Muscle of arm (tissue), 14 donors: ENCODE measurements around the gene SLC16A6. TPM values are rescaled to one million over a fixed set of nuclear protein-coding genes. Genes with fewer than 3 reads are reported as not detected.
"Not testable (repeated sequence)": the region's sequence is repeated elsewhere in the genome, so short reads cannot be mapped to it uniquely, and the experiment has no call there.

ENCODE experiments used
- DNase-seq: peaks from one replicate; pipeline ENCODE4 v3.0.0-alpha.2; 2013
- long read RNA-seq, 11 donors: transcript quantifications; one replicate each; lab custom pipeline, GENCODE V29; 2026
- polyA plus RNA-seq, 12 donors: library from polyadenylated mRNA; unstranded; fragments of 120-200 nt; gene quantifications; one replicate each; pipeline ENCODE4 v1.2.1, GENCODE V29; 2013; ENCODE audit not compliant: insufficient read length in 12 of 12

SLC16A6 gene, protein sequence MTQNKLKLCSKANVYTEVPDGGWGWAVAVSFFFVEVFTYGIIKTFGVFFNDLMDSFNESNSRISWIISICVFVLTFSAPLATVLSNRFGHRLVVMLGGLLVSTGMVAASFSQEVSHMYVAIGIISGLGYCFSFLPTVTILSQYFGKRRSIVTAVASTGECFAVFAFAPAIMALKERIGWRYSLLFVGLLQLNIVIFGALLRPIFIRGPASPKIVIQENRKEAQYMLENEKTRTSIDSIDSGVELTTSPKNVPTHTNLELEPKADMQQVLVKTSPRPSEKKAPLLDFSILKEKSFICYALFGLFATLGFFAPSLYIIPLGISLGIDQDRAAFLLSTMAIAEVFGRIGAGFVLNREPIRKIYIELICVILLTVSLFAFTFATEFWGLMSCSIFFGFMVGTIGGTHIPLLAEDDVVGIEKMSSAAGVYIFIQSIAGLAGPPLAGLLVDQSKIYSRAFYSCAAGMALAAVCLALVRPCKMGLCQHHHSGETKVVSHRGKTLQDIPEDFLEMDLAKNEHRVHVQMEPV
- 1 to 10 TPM in 3 of 12 donors, under 1 TPM in 7, not detected in 2; 0.41 to 1.5 (median 0.62) TPM for polyA plus RNA-seq
- long read RNA-seq, donor 1 = 0 reads
- long read RNA-seq, donor 2 = 0 reads
- long read RNA-seq, donor 3 = 0 reads
- long read RNA-seq, donor 4 = 0 reads
- long read RNA-seq, donor 5 = 0 reads
- long read RNA-seq, donor 6 = 0 reads
- long read RNA-seq, donor 7 = 0 reads
- long read RNA-seq, donor 8 = 0 reads
- long read RNA-seq, donor 9 = 0 reads
- long read RNA-seq, donor 10 = 0 reads
- long read RNA-seq, donor 11 = 0 reads

DNA sequence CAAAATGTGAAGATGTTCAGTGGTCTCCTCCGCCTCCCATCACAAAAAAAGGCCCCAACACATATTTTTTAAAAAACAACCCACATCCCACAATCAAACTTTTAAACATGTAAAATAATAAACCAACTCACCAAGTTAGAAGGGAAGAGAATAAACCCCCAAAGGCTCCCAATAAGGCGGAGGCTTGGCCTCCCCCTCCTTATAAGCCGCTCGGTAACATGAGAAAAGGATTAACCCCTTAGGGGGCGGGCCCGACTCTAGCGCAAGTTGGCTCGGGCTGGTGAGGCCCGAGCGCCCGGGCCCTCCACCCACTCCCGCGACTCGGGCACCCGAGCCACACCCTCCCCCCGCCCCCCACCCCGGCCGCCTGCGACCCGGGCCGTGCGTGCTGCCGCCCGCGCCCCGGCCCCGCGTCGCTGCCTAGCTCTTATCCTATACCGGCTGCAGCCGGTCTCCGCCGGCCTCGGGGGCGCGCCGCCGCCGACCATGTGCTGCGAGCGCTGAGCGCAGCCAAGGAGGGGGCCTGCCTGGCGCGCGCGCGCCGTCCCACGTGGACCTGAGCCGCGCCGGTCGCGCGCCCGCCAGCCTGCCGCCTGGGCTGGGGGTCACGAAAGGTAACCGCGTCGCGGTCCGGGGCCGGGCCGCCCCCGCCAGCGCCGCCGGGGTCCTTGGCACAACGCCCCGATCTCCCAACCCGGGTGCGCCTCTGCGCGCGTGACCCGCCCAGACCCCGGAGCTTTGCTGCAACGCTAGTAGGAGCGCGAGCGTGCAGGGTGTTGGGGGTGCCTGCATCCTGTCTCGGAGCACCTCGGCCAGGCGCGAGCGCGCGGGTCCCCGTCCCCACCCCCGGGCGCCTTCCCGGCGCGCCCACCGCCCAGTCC is at the start of gene SLC16A6, which contains the start of gene ARSG:
Gene SLC16A6, minus strand, starts transcription at position 173 of the 881 bp plus-strand sequence. CDS start 12,807 bp downstream, outside the sequence.
Gene ARSG, plus strand, starts transcription at position 541 of the 881 bp plus-strand sequence. CDS start 15,999 bp downstream, outside the sequence.
- no peak for DNase-seq

DNA sequence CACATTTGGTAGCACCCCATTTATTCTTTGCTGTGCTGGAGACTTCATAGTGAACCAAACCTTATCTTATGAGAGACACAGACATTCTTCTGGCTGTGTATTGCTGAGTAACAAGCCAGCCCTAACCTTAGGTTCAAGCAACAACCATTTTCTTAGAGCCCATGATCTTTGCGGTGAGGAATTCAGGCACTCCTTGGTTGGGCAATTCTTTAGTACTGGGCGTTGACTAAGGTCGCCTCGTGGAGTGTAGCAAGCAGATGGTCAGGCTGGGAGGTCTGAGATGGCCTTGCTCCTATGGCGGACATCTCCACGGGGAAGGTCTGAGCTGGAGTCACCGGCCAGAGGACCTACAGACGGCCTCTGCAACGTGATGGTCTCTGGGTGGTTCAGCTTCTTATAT is 43.5 kb upstream of the SLC16A6 start:
- DNase-seq = no peak

DNA sequence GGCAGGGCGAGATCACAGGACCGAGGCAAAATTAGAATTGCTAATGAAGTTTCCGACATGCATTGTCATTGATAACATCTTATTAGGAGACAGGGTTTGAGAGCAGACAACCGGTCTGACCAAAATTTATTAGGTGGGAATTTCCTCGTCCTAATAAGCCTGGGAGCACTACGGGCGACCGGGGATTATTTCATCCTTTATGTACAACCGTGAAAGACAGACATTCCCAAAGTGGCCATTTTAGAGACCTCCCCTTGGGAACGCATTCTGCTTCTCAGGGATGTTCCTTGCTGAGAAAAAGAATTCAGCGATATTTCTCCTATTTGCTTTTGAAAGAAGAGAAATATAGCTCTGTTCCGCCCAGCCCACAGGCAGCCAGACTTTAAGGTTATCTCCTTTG is 41.0 kb upstream of the SLC16A6 start:
- not testable (repeated sequence) for DNase-seq

DNA sequence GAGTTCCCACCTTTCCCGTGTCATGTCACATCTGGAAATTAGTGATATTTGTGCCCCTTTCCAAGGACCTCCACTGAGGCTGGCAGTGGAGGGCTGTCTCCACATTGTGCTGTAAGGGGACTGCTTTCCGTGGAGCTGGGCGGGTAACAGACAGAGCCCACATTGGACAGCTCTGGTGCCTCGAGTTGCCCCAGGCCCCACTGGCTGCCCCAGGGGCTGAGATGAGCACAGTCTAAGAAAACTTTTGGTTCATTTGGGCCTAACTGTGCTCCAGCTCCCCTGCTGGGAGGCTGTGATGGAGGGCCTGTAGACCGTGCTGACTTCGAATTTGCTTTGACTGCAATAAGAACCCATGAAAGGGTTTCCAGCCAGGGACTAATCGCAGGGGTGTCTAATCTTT is 38.4 kb upstream of the SLC16A6 start:
- no peak for DNase-seq

DNA sequence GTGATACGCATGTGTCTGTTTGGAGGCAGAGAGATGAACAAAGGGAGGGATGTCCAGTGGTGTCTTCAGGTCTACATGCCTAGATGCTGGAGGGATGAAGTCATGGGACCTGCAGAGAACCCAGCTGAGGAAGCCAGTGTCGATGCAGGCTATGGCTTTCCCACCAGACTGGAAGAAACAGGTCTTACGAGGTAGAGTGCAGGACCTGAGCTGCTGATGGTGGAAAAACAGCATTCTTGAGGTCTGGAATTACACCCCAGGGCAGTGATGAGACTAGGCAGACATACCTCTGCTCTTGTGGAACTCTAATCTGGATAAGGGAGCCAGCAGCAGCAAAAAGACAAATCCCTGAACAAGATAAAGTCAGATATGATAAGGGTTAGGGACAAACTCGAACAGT is 37.7 kb upstream of the SLC16A6 start:
- DNase-seq = no peak

DNA sequence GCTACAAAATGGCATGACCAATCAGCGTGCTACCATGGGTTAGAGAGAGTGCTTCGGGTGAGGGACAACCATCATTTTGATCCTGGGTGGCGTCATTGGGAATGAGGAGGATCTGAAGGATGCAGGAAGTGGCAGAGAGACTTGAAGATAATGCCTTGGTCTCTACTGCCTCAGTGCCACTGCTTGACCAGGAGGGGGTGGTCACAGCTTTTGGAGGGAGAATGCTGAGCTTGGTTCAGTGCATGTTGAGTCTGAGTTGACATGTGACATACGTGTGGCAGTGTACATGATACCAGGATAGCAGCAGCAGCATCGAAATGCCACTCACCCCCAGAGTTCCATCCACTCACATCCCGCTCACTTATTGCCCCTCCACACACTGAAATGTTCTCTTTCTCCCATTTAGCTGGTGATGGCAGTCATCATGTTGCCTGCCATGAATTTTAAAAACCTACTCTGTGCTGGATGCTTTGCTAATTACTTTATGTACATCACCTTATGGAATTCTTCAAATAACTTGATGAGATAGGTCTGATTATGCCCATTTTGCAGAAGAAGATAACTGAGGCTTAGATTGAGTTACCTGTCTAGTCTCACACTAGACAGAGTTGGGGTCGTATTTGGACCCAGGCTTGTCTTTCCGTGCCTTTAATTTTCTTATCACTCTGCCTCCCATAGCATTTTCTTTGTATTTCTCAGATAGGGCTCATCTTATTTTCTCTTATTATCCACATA is 37.1 kb upstream of the SLC16A6 start:
- DNase-seq = no peak

DNA sequence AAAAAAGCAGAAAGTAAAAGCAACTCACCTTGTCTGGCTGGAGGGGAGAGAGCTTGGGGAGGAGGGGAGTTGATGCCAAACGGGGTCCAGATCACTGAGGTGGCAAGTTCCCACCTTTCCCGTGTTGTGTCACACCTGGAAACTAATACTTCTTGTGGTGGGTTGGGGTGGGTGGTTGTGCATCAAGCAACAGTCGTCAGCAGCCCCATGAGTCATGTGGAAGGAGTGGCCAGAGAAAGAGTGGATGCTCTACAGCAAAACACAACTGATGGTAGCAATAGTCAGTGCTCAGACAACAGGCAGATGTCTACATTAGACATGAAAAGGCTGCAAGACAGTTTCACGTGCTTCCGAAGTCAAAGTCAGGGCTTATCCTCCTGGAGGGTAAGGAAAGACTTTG is 35.8 kb upstream of the SLC16A6 start:
- no peak for DNase-seq

DNA sequence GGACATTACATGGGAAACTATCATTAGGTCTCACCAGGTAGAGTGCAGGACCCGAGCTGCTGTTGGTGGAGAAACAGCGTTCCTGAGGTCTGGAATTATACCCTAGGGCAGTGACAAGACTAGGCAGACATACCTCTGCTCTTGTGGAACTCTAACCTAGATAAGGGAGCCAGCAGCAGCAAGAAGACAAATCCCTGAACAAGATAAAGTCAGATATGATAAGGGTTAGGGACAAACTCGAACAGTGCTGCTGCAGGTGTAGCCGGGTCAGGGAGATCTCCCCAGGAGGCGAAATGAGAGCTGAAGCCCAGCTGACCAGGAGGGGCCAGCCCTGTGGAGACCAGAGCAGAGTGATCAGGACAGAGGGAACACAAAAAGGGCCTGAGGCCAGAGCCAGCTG is 35.0 kb upstream of the SLC16A6 start:
- DNase-seq = no peak

DNA sequence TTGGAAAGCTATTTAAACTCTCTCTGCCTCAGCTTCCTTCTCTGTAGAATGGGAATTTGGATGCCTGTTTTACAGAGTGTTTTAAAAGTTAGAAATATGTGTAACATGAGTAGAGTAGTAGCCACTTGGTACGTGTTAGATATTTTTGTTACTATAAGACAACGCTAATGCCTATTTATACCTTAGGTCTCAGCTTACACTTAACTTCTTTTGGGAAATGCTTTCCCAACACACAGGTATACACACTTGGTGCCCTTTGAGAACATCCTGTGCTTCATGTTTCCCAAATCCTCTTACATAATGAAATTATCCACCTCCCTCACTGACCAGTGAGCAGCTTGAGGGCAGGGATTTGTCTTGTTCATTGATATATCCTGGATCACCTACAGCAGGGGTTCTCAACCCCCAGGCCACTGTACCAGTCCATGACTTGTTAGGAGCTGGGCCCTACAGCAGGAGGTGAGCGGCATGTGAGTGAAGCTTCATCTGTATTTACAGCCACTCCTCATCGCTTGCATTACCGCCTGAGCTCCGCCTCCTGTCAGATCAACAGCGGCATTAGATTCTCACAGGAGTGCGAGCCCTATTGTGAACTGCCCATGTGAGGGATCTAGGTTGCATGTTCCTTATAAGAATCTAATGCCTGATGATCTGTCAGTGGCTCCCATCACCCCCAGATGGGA is 33.9 kb upstream of the SLC16A6 start:
- DNase-seq = no peak

DNA sequence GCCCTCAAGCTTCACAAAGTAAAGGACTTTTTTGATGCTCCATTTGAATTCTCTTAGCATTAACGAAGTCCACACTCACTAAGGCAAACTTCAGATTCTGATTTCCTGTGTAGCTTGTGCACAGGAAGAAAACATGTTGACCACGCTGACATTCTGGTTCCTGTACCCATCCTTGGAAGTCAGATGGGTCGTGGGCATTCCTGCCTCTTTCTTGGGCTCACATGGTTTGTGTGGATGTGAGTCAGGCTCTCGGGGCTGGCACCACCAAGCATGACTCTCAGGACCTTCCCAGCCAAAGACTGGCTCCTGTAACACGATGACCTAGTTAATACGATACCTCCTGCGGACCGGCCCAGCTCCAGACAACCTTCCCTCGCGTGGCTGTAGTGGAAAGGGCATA is 33.2 kb upstream of the SLC16A6 start:
- DNase-seq = no peak

DNA sequence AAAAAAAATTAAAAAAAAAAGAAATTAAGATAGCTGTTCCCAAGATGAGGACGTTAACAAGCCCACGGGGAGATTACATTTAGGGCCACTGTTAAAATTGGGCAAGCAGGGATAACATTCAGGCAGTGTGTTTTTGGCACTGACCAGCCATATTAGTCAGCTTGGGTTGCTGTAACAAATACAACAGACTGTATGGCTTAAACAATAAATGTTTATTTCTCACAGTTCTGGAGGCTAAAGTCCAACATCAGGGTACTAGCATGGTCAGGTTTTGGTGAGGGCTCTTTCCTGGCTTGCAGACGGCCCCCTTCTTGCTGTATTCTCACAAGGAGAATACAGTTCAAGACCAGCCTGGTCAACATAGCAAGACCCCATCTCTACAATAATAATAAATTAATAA is 31.7 kb upstream of the SLC16A6 start:
- DNase-seq = no peak

DNA sequence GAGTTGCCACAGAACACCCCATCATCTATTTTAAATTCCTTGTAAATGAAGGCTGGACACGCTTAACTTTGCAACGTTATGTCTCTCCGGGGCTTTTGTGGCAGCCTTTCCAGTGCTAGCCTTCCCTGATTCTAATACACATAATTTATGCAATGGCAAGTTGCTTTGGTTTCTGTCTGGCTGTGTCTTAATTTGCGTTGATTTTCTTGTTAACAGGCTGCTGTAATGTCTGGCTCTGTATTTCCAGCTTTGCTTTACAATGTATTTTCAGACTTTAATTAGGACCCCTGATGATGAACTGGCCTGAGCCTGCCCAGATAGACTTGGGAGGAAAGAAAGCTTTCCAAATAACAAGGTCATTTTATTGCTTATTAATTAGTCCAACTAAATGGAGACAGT is 30.6 kb upstream of the SLC16A6 start:
- no peak for DNase-seq

DNA sequence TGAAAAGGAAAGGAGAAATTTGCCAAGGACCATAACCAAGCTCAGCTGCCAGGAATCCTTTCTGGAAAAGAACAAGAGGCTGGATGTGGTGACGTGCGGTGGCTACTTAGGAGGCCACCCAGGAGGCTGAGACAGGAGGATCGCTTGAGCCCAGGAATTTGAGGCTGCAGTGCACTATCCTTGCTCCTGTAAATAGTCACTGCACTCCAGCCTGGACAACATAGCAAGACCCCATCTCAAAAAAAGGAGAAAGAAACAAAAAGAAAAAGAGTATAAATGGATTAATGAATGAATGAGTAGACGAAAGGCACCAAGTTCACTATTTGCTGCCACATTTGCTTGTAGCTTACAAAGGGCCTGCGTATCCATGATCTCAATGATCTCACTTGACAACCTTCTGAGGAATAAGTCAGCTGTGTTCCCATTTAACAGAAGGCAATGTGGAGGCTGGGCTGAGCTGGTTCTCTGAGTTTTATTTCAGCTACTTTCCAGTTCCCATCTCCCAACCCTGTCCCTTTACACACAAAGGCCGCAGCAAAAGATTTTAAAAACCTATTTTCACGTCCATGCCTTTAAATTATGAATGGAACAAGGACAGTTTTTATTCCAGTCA is 30.1 kb upstream of the SLC16A6 start:
- DNase-seq = no peak

DNA sequence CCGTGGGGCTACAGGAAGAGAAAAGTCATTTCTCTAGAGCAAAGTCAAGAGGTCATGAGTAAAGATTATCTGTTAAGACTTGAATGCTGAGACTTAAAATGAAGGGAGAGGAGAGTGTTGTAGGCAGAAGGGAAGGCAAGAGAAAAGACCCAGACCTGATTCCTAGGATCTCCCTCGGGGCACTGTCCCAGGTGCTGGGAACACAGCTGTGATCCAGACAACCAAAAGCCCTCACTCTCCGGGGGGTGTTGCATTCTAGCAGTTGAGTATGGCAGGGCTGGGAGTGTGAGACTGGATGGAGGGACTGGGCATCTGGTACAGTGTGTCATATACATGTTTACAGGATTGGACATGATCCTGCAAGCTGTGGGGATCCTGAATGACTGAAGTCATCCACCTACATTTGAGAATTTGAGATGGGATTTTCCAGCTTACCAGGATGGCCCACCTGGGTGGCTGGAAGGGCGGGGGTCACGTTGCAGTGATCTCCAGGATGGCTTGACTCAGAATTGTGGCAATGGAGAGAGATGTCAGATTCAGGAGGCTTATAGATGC is 29.5 kb upstream of the SLC16A6 start:
- no peak for DNase-seq

DNA sequence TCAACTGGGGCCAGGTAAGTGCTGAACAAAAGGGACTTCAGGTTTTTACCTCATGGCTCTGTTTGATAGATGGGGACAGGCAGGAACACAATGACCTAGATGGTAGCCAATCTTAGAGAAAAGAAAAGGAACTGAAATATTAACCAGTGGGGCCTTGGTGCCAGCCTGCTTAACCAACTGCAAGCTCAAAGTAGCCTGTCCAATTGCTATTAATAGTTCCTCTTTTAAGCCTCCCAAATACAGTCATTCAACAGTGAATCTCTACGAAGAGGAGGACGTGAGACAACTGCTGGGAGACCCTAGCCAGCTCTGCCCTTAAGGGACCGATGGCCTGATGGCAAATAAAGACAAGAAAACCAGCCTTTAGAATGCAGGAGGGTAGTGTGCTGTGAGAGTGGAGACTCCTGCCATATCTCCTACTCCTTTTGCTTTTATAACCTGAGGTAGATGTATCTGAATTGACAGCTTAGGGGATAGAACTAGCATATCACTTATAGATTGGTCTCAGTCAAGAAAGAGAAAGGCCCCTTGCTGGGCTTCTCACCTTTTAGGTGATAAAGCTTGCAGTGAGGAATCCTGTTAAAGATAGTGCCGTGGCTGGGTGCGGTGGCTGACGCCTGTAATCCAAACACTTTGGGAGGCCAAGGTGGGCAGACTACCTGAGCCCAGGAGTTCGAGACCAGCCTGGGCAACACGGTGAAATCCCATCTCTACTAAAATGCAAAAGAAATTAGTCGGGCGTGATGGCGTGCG is 28.7 kb upstream of the SLC16A6 start:
- no peak for DNase-seq

DNA sequence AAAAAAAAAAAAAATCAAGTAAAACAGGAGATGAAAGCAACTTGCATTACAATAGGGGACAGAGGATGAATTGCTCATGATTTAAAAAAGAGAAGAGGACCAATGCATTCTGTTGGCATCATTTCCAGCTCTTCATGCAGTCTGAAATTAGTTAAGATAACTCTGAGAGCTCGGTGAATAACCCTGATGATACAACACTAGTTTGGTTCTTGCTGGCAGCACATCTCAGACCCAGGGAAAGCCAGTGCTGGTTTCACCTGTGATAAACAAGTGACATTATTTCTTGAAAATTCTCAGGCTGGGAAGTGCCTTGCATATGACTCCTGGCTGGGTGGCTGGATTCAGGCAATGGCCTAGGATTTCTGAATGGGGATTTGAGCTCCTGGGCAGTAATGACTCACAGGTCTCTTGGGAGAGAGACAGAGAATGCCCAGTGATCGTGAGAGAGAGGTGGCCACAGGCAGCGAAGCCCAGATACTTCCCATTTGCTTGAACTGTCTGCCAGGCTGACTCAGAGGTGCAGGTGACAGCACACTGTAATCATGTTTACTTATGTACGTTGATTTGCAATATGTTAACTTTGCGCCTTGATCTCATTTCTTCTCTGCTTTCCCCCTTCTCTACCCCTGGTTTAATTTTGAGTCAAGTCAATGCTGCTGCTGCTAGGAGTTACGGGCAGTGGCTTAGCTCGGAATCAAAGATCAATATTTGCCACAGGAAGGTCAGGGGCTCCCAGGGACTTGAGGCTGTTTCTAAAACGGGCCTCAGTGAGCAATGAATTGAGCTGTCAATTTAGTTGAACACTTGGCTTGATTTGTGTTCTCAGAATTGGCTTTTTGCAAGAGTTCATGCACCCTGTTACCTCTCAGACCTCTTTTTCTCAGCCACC is 27.4 kb upstream of the SLC16A6 start:
- no peak for DNase-seq

DNA sequence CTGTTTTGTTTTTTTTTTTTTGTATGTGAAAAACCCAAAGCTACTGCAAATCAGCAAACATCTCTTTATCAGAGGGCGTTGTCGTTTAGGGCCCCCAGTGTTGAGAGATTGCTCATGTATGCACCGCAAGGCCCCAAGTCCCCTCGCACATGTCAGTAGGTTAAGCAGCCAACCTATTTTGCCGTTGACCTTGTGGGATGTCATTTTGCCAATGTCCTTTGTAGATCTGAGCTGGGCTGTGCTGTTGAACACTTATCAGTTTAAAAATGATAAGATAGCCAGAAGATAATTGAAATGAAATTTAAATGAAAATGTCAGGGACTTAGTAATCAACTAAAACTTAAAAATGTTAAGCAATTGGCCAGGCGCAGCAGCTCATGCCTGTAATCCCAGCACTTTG is 26.5 kb upstream of the SLC16A6 start:
- DNase-seq = no peak

DNA sequence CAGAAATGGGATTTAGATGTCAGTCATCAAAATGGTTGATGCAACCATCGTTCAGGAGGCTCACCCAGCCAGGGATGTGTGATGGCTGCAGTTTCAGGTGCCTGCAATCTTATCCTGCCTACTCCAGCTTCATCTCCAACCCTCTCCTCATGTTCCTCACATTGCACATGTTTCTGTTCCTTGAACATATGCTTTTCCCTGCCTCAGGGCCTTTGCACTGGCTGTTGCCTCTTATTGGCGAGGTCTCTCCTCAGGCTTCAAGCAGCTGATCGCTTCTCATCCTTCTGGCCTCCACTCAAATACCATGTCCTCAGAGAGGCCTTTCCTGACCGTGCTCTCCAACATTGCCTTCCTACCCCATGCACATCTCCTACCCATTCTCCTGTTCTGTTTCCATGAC is 25.0 kb upstream of the SLC16A6 start:
- DNase-seq = no peak
